Fibroblast of lung (primary cell): Measurements from ENCODE around the gene AXIN2. TPM values are rescaled to one million over a fixed set of nuclear protein-coding genes. Genes with fewer than 3 reads are reported as not detected.

Experiments used
- DNase-seq, 2 donors: peaks; one replicate each; pipeline versions ENCODE4 v3.0.0 to v3.0.0-alpha.2; 2010; ENCODE audit warnings: low read depth in 2 of 2
- H2AFZ ChIP-seq: 2 replicates; pipeline ENCODE4 v1.5.1; 2012; ENCODE audit warnings: low read length, control low read depth, inconsistent platforms
- H3K27ac ChIP-seq: 2 replicates; pipeline ENCODE4 v1.5.1; 2011; ENCODE audit warnings: low read length, control low read depth; ENCODE audit not compliant: insufficient read depth
- H3K27me3 ChIP-seq: 2 replicates; pipeline ENCODE4 v1.5.1; 2011; ENCODE audit warnings: mild to moderate bottlenecking, low read length; ENCODE audit not compliant: control insufficient read depth, insufficient read depth
- H3K36me3 ChIP-seq: 2 replicates; pipeline ENCODE4 v1.5.1; 2011; ENCODE audit warnings: low read length; ENCODE audit not compliant: control insufficient read depth, insufficient read depth
- H3K4me1 ChIP-seq: 2 replicates; pipeline ENCODE4 v1.5.1; 2011; ENCODE audit warnings: low read length; ENCODE audit not compliant: control insufficient read depth, insufficient read depth; ENCODE audit errors: extremely low read depth
- H3K4me2 ChIP-seq: 2 replicates; pipeline ENCODE4 v1.5.1; 2011; ENCODE audit warnings: low read length, control low read depth; ENCODE audit not compliant: insufficient read depth; ENCODE audit errors: extremely low read depth
- H3K4me3 ChIP-seq, 4 experiments: fragments of 200-600 bp in 1 of 4; sonication (generic) in 1 of 4; replicated peaks in 1 of 4; 2 replicates each; pipeline ENCODE4 v1.5.1; 2011 to 2016; ENCODE audit warnings: low read length in 4 of 4, low read depth in 3 of 4, mild to moderate bottlenecking in 3 of 4, control low read depth in 2 of 4, inconsistent platforms in 1 of 4, mixed read lengths in 1 of 4; ENCODE audit not compliant: insufficient read depth in 1 of 4; ENCODE audit errors: control extremely low read depth in 1 of 4
- H3K79me2 ChIP-seq: 2 replicates; pipeline ENCODE4 v1.5.1; 2012; ENCODE audit warnings: mild to moderate bottlenecking, low read length, inconsistent platforms; ENCODE audit not compliant: control insufficient read depth, insufficient read depth
- H3K9ac ChIP-seq: 2 replicates; pipeline ENCODE4 v1.5.1; 2011; ENCODE audit warnings: mild to moderate bottlenecking, low read length, control low read depth; ENCODE audit not compliant: insufficient read depth
- H3K9me3 ChIP-seq: 2 replicates; pipeline ENCODE4 v1.5.1; 2012; ENCODE audit warnings: low read depth, low read length; ENCODE audit not compliant: control insufficient read depth, insufficient read depth
- H4K20me1 ChIP-seq: 2 replicates; pipeline ENCODE4 v1.5.1; 2011; ENCODE audit warnings: low read length; ENCODE audit not compliant: control insufficient read depth, insufficient read depth; ENCODE audit errors: extremely low read depth
- CTCF ChIP-seq, 2 donors: IDR thresholded peaks in 1 of 2; conservative IDR thresholded peaks in 1 of 2; 1 replicate in 1 of 2; 2 replicates in 1 of 2; pipeline ENCODE4 v1.5.1; 2011 to 2012; ENCODE audit warnings: low read length in 2 of 2, control low read depth in 1 of 2, inconsistent platforms in 1 of 2, low read depth in 1 of 2, mild to moderate bottlenecking in 1 of 2
- EZH2 ChIP-seq: IDR thresholded peaks from 2 replicates; pipeline ENCODE4 v1.5.1; 2012; ENCODE audit warnings: low read length, control low read depth, mild to moderate bottlenecking; ENCODE audit errors: missing control alignments
- polyA plus RNA-seq, 2 donors: library from polyadenylated mRNA; depleted of rRNA in 1 of 2; stranded (reverse) in 1 of 2; unstranded in 1 of 2; fragments of >200 nt; gene quantifications; 2 replicates each; pipeline ENCODE4 v1.2.1, GENCODE V29; 2011 to 2012; ENCODE audit warnings: missing spikeins in 1 of 2
- total RNA-seq: library from RNA; depleted of rRNA; stranded (reverse); fragments of >200 nt; gene quantifications from 2 replicates; pipeline ENCODE4 v1.2.1, GENCODE V29; 2014

The AXIN2 gene
- total and polyA plus RNA-seq, 2 donors (not counting 1 experiment from before 2014, with no cell fraction given): 1.8 to 2.0 TPM

GRCh38 chr17:65523853-65524664 lies 37.4 kb downstream of the AXIN2 start:
- Histone ChIP-seq H4K20me1 (no peaks in the 10 kb centered on the region), H3K4me1 (no peaks in the 10 kb centered on the region), H3K27ac (no peak overlapping the region), H3K4me3 (no peak overlapping the region), H3K36me3 (no peaks in the 10 kb centered on the region), H3K79me2 (no peaks in the 10 kb centered on the region), H2AFZ (no peak overlapping the region), H3K9ac (no peak overlapping the region), H3K9me3 (no peaks in the 10 kb centered on the region), H3K4me2 (no peak overlapping the region), H3K27me3 (no peaks in the 10 kb centered on the region)
- DNase-seq: peak in 1 of 2 donors; percentile 15
- TF ChIP-seq EZH2 (no peak), CTCF (conservative IDR thresholded peaks at IDR 0.05 in 1 of 2, IDR thresholded peaks at IDR 0.05 in 1 of 2; ENCODE audit: low read depth in 1 of 2, low read length in 2 of 2) (no peak)

GRCh38 chr17:65523411-65523810 lies 38.0 kb downstream of the AXIN2 start:
- H3K9me3 ChIP-seq: no peaks in the 10 kb centered on the region
- H3K27me3 ChIP-seq: peaks cover 5% of the 10 kb centered on the region
- no peak overlapping the region for H3K27ac ChIP-seq
- H3K4me1 ChIP-seq: no peaks in the 10 kb centered on the region
- peak; percentile 8 to 29 for DNase-seq
- no peak overlapping the region for H3K9ac ChIP-seq
- no peaks in the 10 kb centered on the region for H4K20me1 ChIP-seq
- no peak overlapping the region for H3K4me3 ChIP-seq
- no peak for TF ChIP-seq CTCF (conservative IDR thresholded peaks at IDR 0.05 in 1 of 2, IDR thresholded peaks at IDR 0.05 in 1 of 2; ENCODE audit: low read depth in 1 of 2, low read length in 2 of 2)
- TF ChIP-seq EZH2: no peak
- no peaks in the 10 kb centered on the region for H3K79me2 ChIP-seq
- no peak overlapping the region for H3K4me2 ChIP-seq
- H3K36me3 ChIP-seq: no peaks in the 10 kb centered on the region
- no peak overlapping the region for H2AFZ ChIP-seq

DNA sequence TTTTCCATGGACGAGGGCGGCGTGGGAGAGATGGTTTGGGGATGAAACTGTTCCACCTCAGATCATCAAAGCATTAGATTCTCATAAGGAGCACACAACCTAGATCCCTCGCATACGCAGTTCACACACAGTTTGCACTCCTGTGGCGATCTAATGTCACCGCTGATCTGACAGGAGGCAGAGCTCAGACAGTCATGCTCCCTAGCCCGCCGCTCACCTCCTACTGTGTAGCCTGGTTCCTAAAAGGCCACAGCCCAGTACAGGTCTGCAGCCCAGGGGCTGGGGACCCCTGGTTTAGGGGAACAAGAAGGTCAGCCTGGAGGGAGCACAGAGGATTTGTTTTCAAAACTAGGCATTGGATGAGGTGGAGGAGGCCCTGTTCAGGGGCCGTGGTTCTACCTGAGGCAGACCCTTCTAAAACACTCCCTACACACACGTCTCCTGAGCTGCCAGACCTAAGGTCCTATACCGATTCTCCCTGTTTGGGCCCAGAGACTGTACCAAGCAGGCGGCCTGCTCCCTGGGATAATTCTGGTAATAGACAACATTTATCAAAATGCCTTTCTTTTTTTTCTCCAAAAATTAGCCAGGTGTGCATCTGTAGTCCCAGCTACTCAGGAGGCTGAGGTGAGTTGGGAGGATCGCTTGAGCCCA lies 38.6 kb downstream of the AXIN2 start:
- no peak overlapping the region for H2AFZ ChIP-seq
- no peak overlapping the region for H3K4me3 ChIP-seq
- no peak overlapping the region for H3K4me2 ChIP-seq
- no peak overlapping the region for H3K9ac ChIP-seq
- DNase-seq: no peak
- H3K79me2 ChIP-seq: no peaks in the 10 kb centered on the region
- no peaks in the 10 kb centered on the region for H3K4me1 ChIP-seq
- TF ChIP-seq CTCF (conservative IDR thresholded peaks at IDR 0.05 in 1 of 2, IDR thresholded peaks at IDR 0.05 in 1 of 2; ENCODE audit: low read depth in 1 of 2, low read length in 2 of 2): no peak
- TF ChIP-seq EZH2: no peak
- no peak overlapping the region for H3K27ac ChIP-seq
- H3K27me3 ChIP-seq: peaks cover 5% of the 10 kb centered on the region
- no peaks in the 10 kb centered on the region for H3K36me3 ChIP-seq
- H3K9me3 ChIP-seq: no peaks in the 10 kb centered on the region
- no peaks in the 10 kb centered on the region for H4K20me1 ChIP-seq
